Kidney (tissue), 14 donors: ENCODE measurements around the gene CRIM1. TPM values are rescaled to one million over a fixed set of nuclear protein-coding genes. Genes with fewer than 3 reads are reported as not detected.
A peak's percentile ranks its signal among the peaks of the same experiment; 100 is the strongest.

Experiments used
- DNase-seq, 5 donors: peaks; one replicate each; pipeline ENCODE4 v3.0.0-alpha.2; 2013 to 2020
- FAIRE-seq: peaks from 2 replicates; lab custom pipeline; 2012; peaks lifted over from hg19 to GRCh38; lab: Jason Lieb, UNC
- H3K27ac ChIP-seq, 2 donors: one replicate each; pipeline ENCODE4 v1.7.0; 2013; ENCODE audit warnings: low read depth in 2 of 2, low read length in 2 of 2, inconsistent platforms in 1 of 2
- H3K27me3 ChIP-seq: one replicate; pipeline ENCODE4 v1.7.1; 2013; ENCODE audit warnings: low read length, inconsistent platforms; ENCODE audit not compliant: control insufficient read depth, insufficient read depth
- H3K36me3 ChIP-seq, 3 donors: one replicate each; pipeline versions ENCODE4 v1.7.0 to v1.7.1; 2013; ENCODE audit warnings: low read length in 3 of 3, control low read depth in 1 of 3, inconsistent platforms in 1 of 3; ENCODE audit not compliant: insufficient read depth in 3 of 3, control insufficient read depth in 2 of 3
- H3K4me1 ChIP-seq, 3 donors: one replicate each; pipeline versions ENCODE4 v1.7.0 to v1.7.1; 2013; ENCODE audit warnings: low read length in 3 of 3, inconsistent platforms in 1 of 3, low read depth in 1 of 3; ENCODE audit not compliant: control insufficient read depth in 2 of 3, insufficient read depth in 2 of 3
- H3K4me3 ChIP-seq, 3 donors: one replicate each; pipeline versions ENCODE4 v1.7.0 to v1.8.1; 2013; ENCODE audit warnings: low read length in 3 of 3, control low read depth in 1 of 3, inconsistent platforms in 1 of 3
- H3K9ac ChIP-seq, 3 donors: one replicate each; pipeline versions ENCODE4 v1.7.0 to v1.7.1; 2013; ENCODE audit warnings: low read length in 3 of 3, control low read depth in 1 of 3, inconsistent platforms in 1 of 3
- H3K9me3 ChIP-seq, 3 donors: one replicate each; pipeline versions ENCODE4 v1.7.0 to v1.7.1; 2013; ENCODE audit warnings: low read length in 3 of 3, control low read depth in 1 of 3, inconsistent platforms in 1 of 3; ENCODE audit not compliant: control insufficient read depth in 2 of 3, insufficient read depth in 1 of 3
- intact Hi-C: fragments of 100-400 bp; cut with DNase I; formaldehyde crosslinking; loops from one replicate; pipeline ENCODE4 v1.11.1; 2022
- polyA plus RNA-seq: library from polyadenylated mRNA; stranded (reverse); fragments of 350-450 nt; fragmentation: Illumina TruSeq; extraction: RNeasy Lipid Tissue Mini Kit (QIAGEN cat#74804); gene quantifications from one replicate; pipeline ENCODE4 v1.2.3, GENCODE V29; 2014; ENCODE audit warnings: low read depth, low replicate concordance; ENCODE audit not compliant: insufficient read depth
- total RNA-seq: library from RNA; stranded (reverse); fragmentation: NEBNext Ultra II Directional; extraction: Animal tissue kit (Norgen Biotek cat#: 25700); gene quantifications from one replicate; pipeline ENCODE4 v1.2.1, GENCODE V29; 2021
- TF ChIP-seq, protein P1 (sequence below): IDR thresholded peaks from 3 replicates; pipeline ENCODE4 v1.5.1; 2012; ENCODE audit warnings: mild to moderate bottlenecking, moderate library complexity, borderline replicate concordance; ENCODE audit not compliant: insufficient read depth; ENCODE audit errors: extremely low read depth
- donor health status: control.
- donor health status: control.
- donor health status: control.
- donor health status: control.
- donor health status: control.
- donor health status: DM: yes; HTN: yes; CAD: no.
- donor health status: Normal renal cell carcinoma (clear cell type).

CRIM1 gene
- total and polyA plus RNA-seq, 2 donors from 2014 or later: 47.2 to 154 TPM

DNA sequence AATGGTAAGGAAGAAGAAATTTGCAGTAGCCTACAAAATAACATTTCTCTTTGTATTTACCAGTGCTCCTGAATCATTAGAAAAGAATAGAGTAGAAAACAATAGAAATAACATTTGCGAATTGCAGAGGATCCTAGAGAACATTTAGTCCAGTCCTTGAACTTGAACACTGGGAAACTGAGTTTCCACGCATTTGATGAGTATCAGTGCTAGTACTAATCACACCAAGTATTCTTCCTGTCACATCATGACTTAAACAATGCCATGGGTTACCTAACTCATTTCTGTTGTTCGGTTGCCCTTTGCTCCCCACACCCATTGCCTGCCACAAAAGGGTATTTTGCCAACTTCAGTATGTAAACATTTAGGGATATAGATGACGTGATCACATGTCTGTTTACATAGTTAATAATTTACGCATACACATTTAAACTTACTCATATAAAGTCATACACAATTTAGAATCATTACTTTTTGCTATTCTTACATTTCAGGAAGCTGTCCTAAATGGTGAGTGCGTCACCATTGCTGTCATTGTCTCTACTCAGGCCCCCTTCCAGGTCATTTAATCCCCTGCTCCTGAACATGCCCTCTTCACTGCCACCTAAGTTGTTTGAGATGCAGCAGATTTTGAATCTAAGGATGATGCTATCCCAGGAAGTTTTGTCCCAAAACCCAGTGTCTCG is 42.3 kb downstream of the CRIM1 start:
- intact Hi-C loops: no loop called here
- no peak for FAIRE-seq
- Histone ChIP-seq H3K27ac (no peak overlapping the region), H3K4me1 (no peaks in the 10 kb centered on the region), H3K9ac (no peak overlapping the region), H3K9me3 (no peaks in the 10 kb centered on the region), H3K27me3 (no peaks in the 10 kb centered on the region), H3K36me3 (no peaks in the 10 kb centered on the region), H3K4me3 (no peak overlapping the region)
- TF ChIP-seq, protein P1, sequence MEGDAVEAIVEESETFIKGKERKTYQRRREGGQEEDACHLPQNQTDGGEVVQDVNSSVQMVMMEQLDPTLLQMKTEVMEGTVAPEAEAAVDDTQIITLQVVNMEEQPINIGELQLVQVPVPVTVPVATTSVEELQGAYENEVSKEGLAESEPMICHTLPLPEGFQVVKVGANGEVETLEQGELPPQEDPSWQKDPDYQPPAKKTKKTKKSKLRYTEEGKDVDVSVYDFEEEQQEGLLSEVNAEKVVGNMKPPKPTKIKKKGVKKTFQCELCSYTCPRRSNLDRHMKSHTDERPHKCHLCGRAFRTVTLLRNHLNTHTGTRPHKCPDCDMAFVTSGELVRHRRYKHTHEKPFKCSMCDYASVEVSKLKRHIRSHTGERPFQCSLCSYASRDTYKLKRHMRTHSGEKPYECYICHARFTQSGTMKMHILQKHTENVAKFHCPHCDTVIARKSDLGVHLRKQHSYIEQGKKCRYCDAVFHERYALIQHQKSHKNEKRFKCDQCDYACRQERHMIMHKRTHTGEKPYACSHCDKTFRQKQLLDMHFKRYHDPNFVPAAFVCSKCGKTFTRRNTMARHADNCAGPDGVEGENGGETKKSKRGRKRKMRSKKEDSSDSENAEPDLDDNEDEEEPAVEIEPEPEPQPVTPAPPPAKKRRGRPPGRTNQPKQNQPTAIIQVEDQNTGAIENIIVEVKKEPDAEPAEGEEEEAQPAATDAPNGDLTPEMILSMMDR: no peak
- DNase-seq: no peak

DNA sequence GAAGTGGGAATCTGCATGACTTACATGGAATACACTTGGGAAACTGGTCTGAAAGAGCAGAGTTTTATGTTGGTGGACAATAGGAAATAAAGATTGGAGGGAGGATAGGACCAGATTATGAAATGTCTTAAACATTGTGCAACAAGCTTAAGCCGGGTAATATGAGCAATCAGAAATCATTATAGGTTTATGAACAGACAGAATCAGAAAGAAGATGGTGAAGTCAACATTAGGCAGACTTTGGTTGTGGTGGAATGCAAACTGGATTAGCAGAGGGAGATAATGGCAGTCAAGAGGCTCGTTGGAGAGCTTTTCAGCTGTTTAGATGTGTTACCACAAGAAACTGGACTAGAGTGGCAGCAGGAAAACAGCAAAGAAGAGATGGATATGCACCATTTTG is 43.5 kb downstream of the CRIM1 start:
- no peak for FAIRE-seq
- no peak for DNase-seq
- Histone ChIP-seq H3K27ac (no peak overlapping the region), H3K36me3 (no peaks in the 10 kb centered on the region), H3K4me1 (peaks cover 0 to 2% (median 0%) of the 10 kb centered on the region in 3 donors), H3K4me3 (no peak overlapping the region), H3K9me3 (no peaks in the 10 kb centered on the region), H3K27me3 (no peaks in the 10 kb centered on the region), H3K9ac (no peak overlapping the region)
- TF ChIP-seq, protein P1: no peak
- intact Hi-C loops: no loop called here

- no peak overlapping the region for H3K4me3 ChIP-seq
- no peaks in the 10 kb centered on the region for H3K27me3 ChIP-seq
- FAIRE-seq (no peak), DNase-seq (peak in 2 of 5 donors; percentile 50 to 62)
- intact Hi-C loops: no loop called here
- H3K36me3 ChIP-seq: no peaks in the 10 kb centered on the region
- TF ChIP-seq, protein P1: no peak
- peaks cover 6 to 20% (median 15%) of the 10 kb centered on the region in 3 donors for H3K4me1 ChIP-seq
- H3K27ac ChIP-seq: no peak overlapping the region
- no peaks in the 10 kb centered on the region for H3K9me3 ChIP-seq
- H3K9ac ChIP-seq: no peak overlapping the region
Observed at GRCh38 chr2:36403675-36404230, 48.2 kb downstream of the CRIM1 start.
